H1 (cell line): ENCODE results near the gene FAM8A1.

Experiments
- CREB1 ChIP-seq: IDR thresholded peaks from 2 replicates; pipeline ENCODE4 v1.6.1; 2012; ENCODE audit warnings: inconsistent platforms
- EZH2 ChIP-seq: fragments of 200-600 bp; sonication (generic); IDR thresholded peaks from 2 replicates; pipeline ENCODE4 v1.7.1; 2012; ENCODE audit warnings: low read depth, mild to moderate bottlenecking, moderate library complexity, low read length, inconsistent platforms; ENCODE audit not compliant: severe bottlenecking
- GTF2F1 ChIP-seq: IDR thresholded peaks from 2 replicates; pipeline ENCODE4 v1.6.1; 2012; ENCODE audit warnings: low read depth, low read length, improper control_type of control experiment, borderline replicate concordance
- KDM1A ChIP-seq: fragments of 200-600, 300-600 bp; sonication (generic); IDR thresholded peaks from 2 replicates; pipeline ENCODE4 v1.7.1; 2016; ENCODE audit warnings: mild to moderate bottlenecking, low read length, borderline replicate concordance
- NRF1 ChIP-seq: IDR thresholded peaks from 2 replicates; pipeline ENCODE4 v1.6.1; 2011; ENCODE audit warnings: mild to moderate bottlenecking, low read depth, low read length, improper control_type of control experiment
- POLR2A ChIP-seq, 2 experiments: IDR thresholded peaks; 1 replicate in 1 of 2; 2 replicates in 1 of 2; pipeline ENCODE4 v1.6.1; 2011; ENCODE audit warnings: low read depth in 2 of 2, low read length in 2 of 2, mild to moderate bottlenecking in 2 of 2; ENCODE audit errors: control extremely low read depth in 1 of 2
- RAD21 ChIP-seq, 2 experiments: IDR thresholded peaks in 1 of 2; conservative IDR thresholded peaks in 1 of 2; 2 replicates each; pipeline ENCODE4 v1.6.1; 2011; ENCODE audit warnings: low read depth in 2 of 2, low read length in 2 of 2, improper control_type of control experiment in 1 of 2, inconsistent platforms in 1 of 2, mild to moderate bottlenecking in 1 of 2, moderate library complexity in 1 of 2
- TF ChIP-seq, protein P1 (sequence below), 3 experiments: IDR thresholded peaks; 1 replicate in 2 of 3; 2 replicates in 1 of 3; pipeline versions ENCODE4 v1.5.1 to v1.6.1; 2011; ENCODE audit warnings: low read length in 3 of 3, mild to moderate bottlenecking in 3 of 3, inconsistent platforms in 2 of 3, low read depth in 1 of 3, moderate library complexity in 1 of 3; ENCODE audit not compliant: insufficient read depth in 1 of 3; ENCODE audit errors: control extremely low read depth in 1 of 3
- TF ChIP-seq, protein P2 (sequence below): IDR thresholded peaks from 2 replicates; pipeline ENCODE4 v1.6.1; 2011; ENCODE audit warnings: low read length, improper control_type of control experiment

DNA sequence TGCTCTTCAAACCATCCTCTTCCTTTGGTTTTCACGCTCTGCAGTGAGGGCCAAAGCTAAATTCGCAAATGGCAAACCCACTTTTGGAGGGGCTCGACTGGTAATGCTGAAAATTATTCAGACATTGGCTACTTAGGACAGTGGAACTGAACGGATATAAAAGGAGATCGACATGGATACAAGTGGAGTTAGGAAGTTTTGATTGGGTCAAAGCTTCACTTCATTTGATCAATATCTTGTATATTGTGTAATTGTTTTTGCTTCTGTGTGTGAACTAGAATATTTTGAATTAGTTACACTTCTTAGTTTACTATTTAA lies 1.2 kb downstream of the FAM8A1 start:
- TF ChIP-seq RAD21 (IDR thresholded peaks at IDR 0.05 in 1 of 2, conservative IDR thresholded peaks at IDR 0.05 in 1 of 2; ENCODE audit: low read depth in 2 of 2, low read length in 2 of 2) (no peak), POLR2A (IDR thresholded peaks at IDR 0.05; ENCODE audit: control extremely low read depth in 1 of 2, low read depth in 2 of 2, low read length in 2 of 2) (no peak), GTF2F1 (no peak), CREB1 (no peak), NRF1 (no peak), KDM1A (no peak), EZH2 (no peak)
- TF ChIP-seq, protein P1, sequence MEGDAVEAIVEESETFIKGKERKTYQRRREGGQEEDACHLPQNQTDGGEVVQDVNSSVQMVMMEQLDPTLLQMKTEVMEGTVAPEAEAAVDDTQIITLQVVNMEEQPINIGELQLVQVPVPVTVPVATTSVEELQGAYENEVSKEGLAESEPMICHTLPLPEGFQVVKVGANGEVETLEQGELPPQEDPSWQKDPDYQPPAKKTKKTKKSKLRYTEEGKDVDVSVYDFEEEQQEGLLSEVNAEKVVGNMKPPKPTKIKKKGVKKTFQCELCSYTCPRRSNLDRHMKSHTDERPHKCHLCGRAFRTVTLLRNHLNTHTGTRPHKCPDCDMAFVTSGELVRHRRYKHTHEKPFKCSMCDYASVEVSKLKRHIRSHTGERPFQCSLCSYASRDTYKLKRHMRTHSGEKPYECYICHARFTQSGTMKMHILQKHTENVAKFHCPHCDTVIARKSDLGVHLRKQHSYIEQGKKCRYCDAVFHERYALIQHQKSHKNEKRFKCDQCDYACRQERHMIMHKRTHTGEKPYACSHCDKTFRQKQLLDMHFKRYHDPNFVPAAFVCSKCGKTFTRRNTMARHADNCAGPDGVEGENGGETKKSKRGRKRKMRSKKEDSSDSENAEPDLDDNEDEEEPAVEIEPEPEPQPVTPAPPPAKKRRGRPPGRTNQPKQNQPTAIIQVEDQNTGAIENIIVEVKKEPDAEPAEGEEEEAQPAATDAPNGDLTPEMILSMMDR (IDR thresholded peaks at IDR 0.05; ENCODE audit: control extremely low read depth in 1 of 3, insufficient read depth in 1 of 3, low read depth in 1 of 3, low read length in 3 of 3), result no peak
- TF ChIP-seq, protein P2, sequence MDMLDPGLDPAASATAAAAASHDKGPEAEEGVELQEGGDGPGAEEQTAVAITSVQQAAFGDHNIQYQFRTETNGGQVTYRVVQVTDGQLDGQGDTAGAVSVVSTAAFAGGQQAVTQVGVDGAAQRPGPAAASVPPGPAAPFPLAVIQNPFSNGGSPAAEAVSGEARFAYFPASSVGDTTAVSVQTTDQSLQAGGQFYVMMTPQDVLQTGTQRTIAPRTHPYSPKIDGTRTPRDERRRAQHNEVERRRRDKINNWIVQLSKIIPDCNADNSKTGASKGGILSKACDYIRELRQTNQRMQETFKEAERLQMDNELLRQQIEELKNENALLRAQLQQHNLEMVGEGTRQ, result no peak
